GM18951 (cell line): ENCODE results near the gene EFCC1.
"Not testable (repeated sequence)": the region's sequence is repeated elsewhere in the genome, so short reads cannot be mapped to it uniquely, and the experiment has no call there.

ENCODE experiments used
- POLR2A ChIP-seq: IDR thresholded peaks from 4 replicates; pipeline ENCODE4 v1.6.1; 2011; ENCODE audit warnings: mild to moderate bottlenecking; ENCODE audit not compliant: insufficient read length, insufficient read depth; ENCODE audit errors: extremely low read depth
- in situ Hi-C: fragments of 300-500 bp; cut with MboI; formaldehyde crosslinking; loops from one replicate; pipeline ENCODE4 v1.12.0; 2022; ENCODE audit warnings: low sequenced_read_pairs, mixed read lengths, inconsistent platforms; ENCODE audit not compliant: unreplicated experiment

Gene EFCC1

DNA sequence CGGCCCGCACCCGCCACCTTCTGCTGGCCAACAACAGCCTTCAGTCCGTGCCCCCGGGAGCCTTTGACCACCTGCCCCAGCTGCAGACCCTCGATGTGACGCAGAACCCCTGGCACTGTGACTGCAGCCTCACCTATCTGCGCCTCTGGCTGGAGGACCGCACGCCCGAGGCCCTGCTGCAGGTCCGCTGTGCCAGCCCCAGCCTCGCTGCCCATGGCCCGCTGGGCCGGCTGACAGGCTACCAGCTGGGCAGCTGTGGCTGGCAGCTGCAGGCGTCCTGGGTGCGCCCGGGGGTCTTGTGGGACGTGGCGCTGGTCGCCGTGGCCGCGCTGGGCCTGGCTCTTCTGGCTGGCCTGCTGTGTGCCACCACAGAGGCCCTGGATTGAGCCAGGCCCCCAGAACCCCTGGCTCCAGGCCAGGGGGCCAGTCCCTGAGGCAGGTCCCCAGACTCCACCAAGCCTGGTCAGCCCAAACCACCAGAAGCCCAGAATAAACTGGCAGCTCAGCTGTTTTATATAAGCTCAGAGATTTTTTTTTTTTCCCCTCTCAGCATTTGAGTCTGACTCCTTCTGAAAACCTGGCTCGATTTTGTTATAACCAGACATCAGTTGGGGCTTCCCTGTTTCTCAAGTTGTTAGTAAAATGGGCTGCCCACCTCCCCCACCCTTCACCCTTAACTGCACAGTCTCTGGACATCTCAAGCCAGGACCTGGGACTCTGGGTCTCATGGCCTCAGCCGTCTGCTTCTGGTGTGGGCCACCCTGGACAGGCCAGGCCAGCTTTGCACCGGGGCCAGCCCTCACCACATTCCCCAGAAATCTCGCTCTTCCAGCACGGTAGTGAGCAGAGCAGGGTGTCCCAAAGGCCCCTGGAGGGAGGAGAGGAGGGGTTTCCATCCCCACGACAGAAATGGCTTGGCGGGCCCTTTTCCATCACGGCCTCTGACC is 61.1 kb downstream of the EFCC1 start:
- in situ Hi-C loops: no loop called here

DNA sequence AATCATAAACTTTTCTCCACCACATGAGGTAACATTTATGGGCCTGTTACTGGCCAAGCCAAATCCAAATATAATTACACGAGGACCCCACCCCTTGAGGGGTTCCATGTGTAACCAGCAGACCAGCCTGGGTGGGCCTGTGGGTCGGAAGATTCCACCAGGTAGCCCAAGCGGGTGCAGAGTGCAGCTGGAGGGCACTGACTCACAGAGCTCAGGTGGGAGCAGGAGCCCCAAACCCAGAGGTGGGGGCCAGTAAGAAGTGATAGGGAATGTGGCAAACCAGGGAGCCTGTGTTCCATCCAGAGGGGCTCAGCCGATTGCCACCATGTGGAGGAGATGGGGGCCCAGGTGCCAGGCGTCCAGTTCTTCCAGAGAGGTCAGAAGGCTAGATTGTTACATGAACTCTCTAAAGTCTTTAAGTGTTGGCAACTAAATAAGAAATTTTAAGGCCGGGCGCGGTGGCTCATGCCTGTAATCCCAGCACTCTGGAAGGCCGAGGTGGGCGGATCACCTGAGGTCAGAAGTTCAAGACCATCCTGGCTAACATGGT is 62.1 kb downstream of the EFCC1 start:
- no peak for TF ChIP-seq POLR2A
- in situ Hi-C loops: no loop called here

More for the DNA sequence above, 61.1 kb downstream of the EFCC1 start:
- no peak for TF ChIP-seq POLR2A

DNA sequence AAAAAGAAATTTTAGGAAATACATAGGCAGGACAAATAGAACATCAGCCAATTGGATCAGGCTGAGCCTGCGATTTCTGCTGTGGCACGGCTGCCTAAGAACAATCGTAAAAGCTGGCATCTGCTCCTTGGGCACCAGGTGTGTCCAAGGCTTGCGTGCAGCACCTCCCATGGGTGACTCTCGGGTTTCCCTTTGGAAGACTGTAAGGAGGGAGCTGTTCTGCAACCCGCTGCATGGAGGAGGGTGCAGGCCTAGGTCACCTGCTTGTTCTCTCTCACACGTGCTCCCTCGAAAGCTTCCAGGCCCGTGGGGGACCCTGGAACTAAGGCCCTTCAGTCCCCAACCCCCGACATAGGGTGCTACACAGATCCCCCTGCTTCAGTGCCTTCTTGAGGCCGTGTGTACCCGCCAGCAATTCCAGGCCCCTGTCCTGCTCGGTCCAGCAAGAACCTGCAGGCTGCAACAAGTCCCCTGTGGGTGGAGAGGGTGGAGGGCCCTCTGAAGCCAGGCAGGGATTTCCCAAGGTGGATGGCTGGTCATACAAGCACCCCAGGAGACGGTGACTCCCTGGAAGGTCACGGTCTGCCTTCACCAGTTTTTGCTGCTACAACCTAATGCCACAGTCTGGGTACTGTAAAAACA is 62.9 kb downstream of the EFCC1 start:
- in situ Hi-C loops: no loop called here
- no peak for TF ChIP-seq POLR2A

DNA sequence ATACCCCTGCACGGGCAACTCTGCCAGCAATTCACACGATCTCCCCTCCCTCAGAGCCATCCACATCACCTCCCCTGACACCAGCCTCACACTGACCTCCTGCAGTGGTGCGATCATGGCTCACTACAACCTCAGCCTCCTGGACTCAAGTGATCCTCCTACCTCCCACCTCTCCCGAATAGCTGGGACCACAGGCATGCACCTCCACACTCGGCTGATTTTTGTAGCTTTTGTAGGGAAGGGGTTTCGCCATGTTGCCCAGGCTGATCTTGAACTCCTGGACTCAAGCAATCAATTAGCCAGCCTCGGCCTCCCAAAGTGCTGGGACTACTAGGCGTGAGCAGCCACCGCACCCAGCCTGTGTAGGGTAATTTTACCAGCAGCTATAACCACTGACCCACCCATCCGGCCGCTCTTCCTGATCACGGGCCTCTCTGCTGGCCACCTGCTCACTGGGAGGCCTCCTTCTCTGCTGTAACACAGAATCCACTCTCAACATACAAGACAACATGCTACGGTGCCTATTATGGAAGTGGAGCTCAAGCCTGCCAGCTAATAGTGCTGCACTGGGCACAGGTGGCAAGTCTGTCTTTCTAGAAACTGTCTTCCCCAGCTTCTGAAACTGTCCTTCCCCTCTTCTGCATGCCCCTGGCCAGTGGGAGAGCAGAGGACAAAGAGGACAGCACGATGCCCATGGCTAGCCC is 64.1 kb downstream of the EFCC1 start:
- TF ChIP-seq POLR2A: no peak
- in situ Hi-C loops: no loop called here

DNA sequence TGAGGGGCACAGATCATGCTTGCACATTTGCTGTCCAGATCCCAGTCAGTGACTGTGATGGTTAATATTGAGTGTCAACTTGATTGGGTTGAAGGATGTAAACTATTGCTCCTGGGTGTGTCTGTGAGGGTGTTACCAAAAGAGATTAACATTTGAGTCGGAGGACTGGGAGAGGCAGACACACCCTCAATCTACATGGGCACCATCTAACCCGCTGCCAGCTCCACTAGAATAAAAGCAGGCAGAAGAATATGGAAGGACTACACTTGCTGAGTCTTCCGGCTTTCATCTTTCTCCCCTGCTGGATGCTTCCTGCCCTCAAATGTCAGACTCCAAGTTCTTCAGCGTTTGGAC is 64.6 kb downstream of the EFCC1 start:
- in situ Hi-C loops: no loop called here

DNA sequence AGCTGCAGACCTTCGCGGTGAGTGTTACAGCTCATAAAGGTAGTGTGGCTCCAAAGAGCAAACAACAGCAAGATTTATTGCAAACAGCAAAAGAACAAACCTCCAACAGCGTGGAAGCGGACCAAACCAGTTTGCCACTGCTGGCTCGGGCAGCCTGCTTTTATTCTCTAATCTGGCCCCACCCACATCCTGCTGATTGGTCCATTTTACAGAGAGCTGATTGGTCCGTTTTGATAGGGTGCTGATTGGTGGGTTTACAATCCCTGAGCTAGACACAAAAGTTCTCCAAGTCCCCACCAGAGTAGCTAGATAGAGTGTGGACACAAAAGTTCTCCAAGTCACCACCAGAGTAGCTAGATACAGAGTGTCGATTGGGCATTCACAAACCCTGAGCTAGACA is 66.6 kb downstream of the EFCC1 start:
- in situ Hi-C loops: not testable (repeated sequence)

More for the DNA sequence above, 64.6 kb downstream of the EFCC1 start:
- TF ChIP-seq POLR2A: no peak

DNA sequence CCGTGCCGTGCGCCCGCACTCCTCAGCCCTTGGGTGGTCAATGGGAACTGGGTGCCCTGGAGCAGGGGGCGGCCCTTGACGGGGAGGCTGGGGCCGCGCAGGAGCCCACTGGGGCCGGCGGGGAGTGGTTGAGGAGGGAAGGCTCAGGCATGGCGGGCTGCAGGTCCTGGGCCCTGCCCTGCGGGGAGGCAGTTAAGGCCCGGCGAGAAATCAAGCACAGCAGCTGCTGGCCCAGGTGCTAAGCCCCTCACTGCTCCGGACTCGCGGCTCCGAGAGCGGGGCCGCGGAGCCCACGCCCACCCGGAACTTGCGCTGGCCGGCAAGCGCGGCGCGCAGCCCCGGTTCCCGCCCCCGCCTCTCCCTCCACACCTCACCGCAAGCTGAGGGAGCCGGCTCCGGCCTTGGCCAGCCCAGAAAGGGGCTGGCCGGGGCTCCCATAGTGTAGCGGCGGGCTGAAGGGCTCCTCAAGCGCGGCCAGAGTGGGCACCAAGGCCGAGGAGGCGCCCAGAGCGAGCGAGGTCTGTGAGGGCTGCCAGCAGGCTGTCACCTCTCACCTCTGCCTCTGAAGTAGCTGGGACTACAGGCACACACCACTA is 67.3 kb downstream of the EFCC1 start:
- TF ChIP-seq POLR2A: no peak
- in situ Hi-C loops: no loop called here

DNA sequence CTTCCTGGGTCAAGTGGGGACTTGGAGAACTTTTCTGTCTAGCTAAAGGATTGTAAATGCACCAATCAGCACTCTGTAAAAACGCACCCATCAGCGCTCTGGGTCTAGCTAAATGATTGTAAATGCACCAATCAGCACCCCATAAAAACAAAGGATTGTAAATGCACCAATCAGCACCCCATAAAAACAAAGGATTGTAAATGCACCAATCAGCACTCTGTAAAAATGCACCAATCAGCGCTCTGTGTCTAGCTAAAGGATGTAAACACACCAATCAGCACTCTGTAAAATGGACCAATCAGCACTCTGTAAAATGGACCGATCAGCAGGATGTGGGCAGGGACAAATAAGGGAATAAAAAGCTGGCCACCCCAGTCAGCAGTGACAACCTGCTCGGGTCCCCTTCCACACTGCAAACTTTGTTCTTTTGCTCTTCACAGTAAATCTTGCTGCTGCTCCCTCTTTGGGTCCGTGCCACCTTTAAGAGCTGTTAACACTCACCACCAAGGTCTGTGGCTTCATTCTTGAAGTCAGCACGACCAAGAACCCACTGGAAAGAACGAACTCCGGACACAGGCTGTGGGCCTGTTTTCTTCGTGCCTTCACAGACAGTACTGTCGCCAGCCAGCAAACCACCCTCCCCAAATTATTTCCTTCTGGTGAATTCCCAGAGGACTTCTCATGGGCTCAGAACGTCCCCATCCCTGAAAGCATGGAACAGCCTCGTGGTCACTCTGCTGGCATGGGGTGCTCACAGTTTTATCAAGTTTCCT is 68.4 kb downstream of the EFCC1 start:
- in situ Hi-C loops: not testable (repeated sequence)

DNA sequence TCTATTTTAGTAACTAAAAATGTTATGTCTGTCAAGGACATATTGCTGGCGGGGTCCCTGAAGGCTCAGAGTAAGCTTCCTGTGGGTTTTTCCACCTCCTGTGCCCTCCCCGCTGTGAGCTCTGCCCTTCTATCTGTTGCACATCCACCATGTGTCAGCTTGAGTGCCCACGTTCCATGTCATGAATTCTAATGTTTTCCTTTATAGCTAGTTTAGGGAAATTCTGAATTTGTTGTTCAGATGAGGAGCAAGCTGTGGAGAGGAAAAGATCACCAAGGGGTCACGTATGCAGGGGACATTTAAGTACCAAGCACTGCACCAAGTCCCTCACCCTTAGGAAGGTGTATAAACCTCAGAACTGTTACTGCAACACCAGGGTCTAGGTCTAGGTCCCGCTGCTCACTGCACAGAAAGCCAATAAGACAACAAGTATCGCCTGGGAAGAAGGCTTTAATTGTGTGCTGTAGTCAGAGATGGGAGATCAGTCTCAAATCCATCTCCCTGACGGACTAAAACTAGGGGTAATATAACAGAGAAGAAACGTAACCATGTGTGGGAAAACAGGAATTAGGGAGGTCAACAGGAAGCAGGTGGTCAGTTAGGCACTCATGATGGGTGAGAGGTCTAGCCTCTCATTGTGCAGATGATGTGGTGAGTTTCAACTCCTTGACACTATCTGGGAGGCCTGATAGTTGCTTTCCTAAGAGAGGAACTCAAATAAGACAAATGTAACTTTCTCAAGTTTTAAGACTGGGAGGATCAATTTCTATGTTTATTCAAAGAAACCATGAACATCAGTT is 69.2 kb downstream of the EFCC1 start:
- TF ChIP-seq POLR2A: no peak
- in situ Hi-C loops: no loop called here

DNA sequence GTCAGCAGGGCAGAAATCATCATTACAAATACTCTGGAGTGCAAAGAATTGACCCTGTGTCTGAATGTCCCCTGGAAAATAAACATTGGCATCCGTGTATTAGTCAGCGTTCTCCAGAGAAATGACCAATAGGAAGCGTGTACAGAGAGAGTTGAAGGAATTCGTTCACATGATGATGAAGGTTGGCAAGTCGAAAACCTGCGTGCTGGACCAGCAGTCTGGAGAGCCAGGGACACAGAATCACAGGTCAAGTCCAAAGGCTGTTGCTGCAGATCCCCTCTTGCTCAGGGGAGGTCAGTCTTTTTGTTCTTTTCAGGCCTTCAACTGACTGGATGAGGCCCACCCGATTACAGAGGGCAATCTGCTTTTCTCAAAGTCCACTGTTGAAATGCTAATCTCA is 76.1 kb downstream of the EFCC1 start:
- no peak for TF ChIP-seq POLR2A
- in situ Hi-C loops: no loop called here

DNA sequence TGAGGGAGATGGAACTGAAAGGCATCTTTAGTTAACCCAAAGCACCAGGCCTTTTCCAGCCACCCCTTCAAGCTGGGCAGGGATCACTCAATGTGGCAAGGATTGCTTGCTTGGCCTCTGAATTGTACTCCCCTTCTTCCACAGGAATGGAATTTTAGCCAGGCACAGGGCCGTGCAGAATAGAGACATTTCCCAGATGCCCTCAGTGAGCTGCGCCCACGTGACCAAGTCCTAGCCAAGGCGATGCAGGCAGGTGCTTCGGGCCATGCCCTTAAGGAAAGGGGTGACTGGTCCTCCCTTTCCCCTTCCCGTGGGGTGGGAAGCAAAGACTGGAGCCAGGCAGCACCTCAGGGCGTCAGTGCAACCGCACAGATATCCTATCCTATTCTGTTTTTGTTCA is 77.4 kb downstream of the EFCC1 start:
- TF ChIP-seq POLR2A: no peak
- in situ Hi-C loops: no loop called here

DNA sequence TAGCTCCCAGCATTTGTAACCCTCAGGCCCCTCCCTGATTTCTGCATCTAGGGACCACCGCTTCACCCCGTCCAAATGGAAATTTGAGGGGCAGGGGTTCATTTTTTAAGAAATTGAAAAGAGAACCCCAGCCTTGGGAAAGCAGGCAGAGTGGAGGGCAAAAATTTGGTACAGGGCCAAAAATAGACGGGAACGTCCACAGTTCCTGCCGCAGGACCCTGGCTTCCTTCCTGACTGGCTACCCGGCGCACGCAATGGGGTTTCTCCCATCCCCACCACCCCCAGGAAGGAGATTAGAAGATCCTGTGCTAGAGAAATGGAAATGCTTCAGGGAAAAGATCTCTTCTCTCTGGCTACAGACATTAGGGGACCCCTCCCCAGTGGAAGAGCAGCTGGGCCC is 80.4 kb downstream of the EFCC1 start:
- in situ Hi-C loops: no loop called here
- TF ChIP-seq POLR2A: no peak

DNA sequence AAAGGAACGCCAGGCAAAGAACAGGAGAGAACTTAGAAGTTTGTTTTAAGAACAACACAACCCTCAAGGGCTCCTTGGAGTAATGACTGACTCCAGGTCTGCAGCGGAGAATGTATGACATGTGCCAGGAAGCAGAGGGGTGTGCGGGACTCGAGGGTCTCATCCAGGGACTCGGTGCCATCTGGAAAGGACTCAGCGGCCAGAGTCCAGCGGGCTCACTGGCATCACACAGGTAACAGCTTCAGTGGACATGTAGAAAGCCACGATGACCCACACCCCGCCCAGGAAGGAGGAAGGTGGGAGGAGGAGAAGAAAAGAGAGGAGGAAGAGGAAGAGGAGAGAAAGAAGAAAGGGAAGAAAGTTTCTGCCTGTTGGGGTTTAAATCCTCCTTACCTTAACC is 80.9 kb downstream of the EFCC1 start:
- in situ Hi-C loops: no loop called here
- no peak for TF ChIP-seq POLR2A
